Astrocyte (in vitro differentiated cells and primary cell): ENCODE results near the gene CCT4. TPM values are rescaled to one million over a fixed set of nuclear protein-coding genes. Genes with fewer than 3 reads are reported as not detected.
"Not testable (repeated sequence)": the region's sequence is repeated elsewhere in the genome, so short reads cannot be mapped to it uniquely, and the experiment has no call there.

Experiments
- DNase-seq: peaks from one replicate; pipeline ENCODE4 v3.0.0-alpha.2; 2010; ENCODE audit warnings: low read depth
- FAIRE-seq: peaks from 2 replicates; lab custom pipeline; 2011; peaks lifted over from hg19 to GRCh38; lab: Jason Lieb, UNC
- H2AFZ ChIP-seq: 2 replicates; pipeline ENCODE4 v1.6.0; 2012; ENCODE audit warnings: low read depth, low read length, inconsistent platforms
- H3K27ac ChIP-seq: 2 replicates; pipeline ENCODE4 v1.5.1; 2011; ENCODE audit warnings: low read depth, low read length, inconsistent platforms
- H3K27me3 ChIP-seq: 2 replicates; pipeline ENCODE4 v1.6.0; 2011; ENCODE audit warnings: low read length, inconsistent platforms; ENCODE audit not compliant: insufficient read depth
- H3K36me3 ChIP-seq: 2 replicates; pipeline ENCODE4 v1.5.1; 2011; ENCODE audit warnings: low read length, inconsistent platforms; ENCODE audit not compliant: insufficient read depth
- H3K4me1 ChIP-seq: 2 replicates; pipeline ENCODE4 v1.5.1; 2011; ENCODE audit warnings: low read length, inconsistent platforms; ENCODE audit not compliant: insufficient read depth
- H3K4me2 ChIP-seq: 2 replicates; pipeline ENCODE4 v1.6.0; 2012; ENCODE audit warnings: low read length, inconsistent platforms
- H3K4me3 ChIP-seq: 2 replicates; pipeline ENCODE4 v1.5.1; 2011; ENCODE audit warnings: low read depth, mild to moderate bottlenecking, low read length, inconsistent platforms; ENCODE audit not compliant: insufficient read depth
- H3K79me2 ChIP-seq: 2 replicates; pipeline ENCODE4 v1.6.0; 2012; ENCODE audit warnings: mild to moderate bottlenecking, low read length, inconsistent platforms; ENCODE audit not compliant: insufficient read depth
- H3K9ac ChIP-seq: 2 replicates; pipeline ENCODE4 v1.6.0; 2012; ENCODE audit warnings: mild to moderate bottlenecking, low read length, inconsistent platforms
- H3K9me3 ChIP-seq: 2 replicates; pipeline ENCODE4 v1.5.1; 2012; ENCODE audit warnings: low read depth, mild to moderate bottlenecking, low read length, inconsistent platforms; ENCODE audit not compliant: insufficient read depth
- H4K20me1 ChIP-seq: 2 replicates; pipeline ENCODE4 v1.6.0; 2012; ENCODE audit warnings: low read length, inconsistent platforms; ENCODE audit not compliant: insufficient read depth
- H3K27ac Mint-ChIP-seq: one replicate; pipeline ENCODE4 v1.8.0; 2021; ENCODE audit warnings: mild to moderate bottlenecking, mixed read lengths; ENCODE audit not compliant: unreplicated experiment
- H3K27me3 Mint-ChIP-seq: one replicate; pipeline ENCODE4 v1.8.0; 2021; ENCODE audit warnings: low read depth, mixed read lengths; ENCODE audit not compliant: unreplicated experiment
- H3K36me3 Mint-ChIP-seq: one replicate; pipeline ENCODE4 v1.8.0; 2021; ENCODE audit warnings: low read depth, mixed read lengths; ENCODE audit not compliant: unreplicated experiment
- H3K4me1 Mint-ChIP-seq: one replicate; pipeline ENCODE4 v1.8.0; 2021; ENCODE audit warnings: low read depth, mixed read lengths; ENCODE audit not compliant: unreplicated experiment
- H3K4me3 Mint-ChIP-seq: one replicate; pipeline ENCODE4 v1.8.0; 2021; ENCODE audit warnings: mild to moderate bottlenecking, moderate library complexity, mixed read lengths; ENCODE audit not compliant: unreplicated experiment
- H3K9me3 Mint-ChIP-seq: one replicate; pipeline ENCODE4 v1.8.0; 2021; ENCODE audit warnings: mild to moderate bottlenecking, mixed read lengths; ENCODE audit not compliant: unreplicated experiment
- CTCF ChIP-seq: IDR thresholded peaks from 2 replicates; pipeline ENCODE4 v1.5.1; 2011; ENCODE audit warnings: low read depth, mild to moderate bottlenecking, inconsistent platforms, low read length, moderate library complexity; ENCODE audit not compliant: insufficient read depth
- EZH2 ChIP-seq: IDR thresholded peaks from 2 replicates; pipeline ENCODE4 v1.6.1; 2012; ENCODE audit warnings: mild to moderate bottlenecking, low read length, inconsistent platforms; ENCODE audit not compliant: insufficient read depth
- total RNA-seq: library from RNA; stranded (reverse); gene quantifications from 2 replicates; pipeline ENCODE4 v1.2.1, GENCODE V29; 2021

CCT4 gene
- total RNA-seq, 1 donor from 2014 or later = 220 TPM

- no peak overlapping the region for H2AFZ ChIP-seq
- Mint-ChIP-seq H3K4me1 (no peaks in the 10 kb centered on the region), H3K9me3 (no peaks in the 10 kb centered on the region), H3K4me3 (no peak overlapping the region), H3K27me3 (no peaks in the 10 kb centered on the region), H3K36me3 (no peaks in the 10 kb centered on the region), H3K27ac (no peak overlapping the region)
- H3K4me2 ChIP-seq = no peak overlapping the region
- no peak for DNase-seq
- TF ChIP-seq CTCF = no peak
- no peak for TF ChIP-seq EZH2
- FAIRE-seq = no peak
- no peaks in the 10 kb centered on the region for H3K4me1 ChIP-seq
- H3K9ac ChIP-seq = no peak overlapping the region
- no peaks in the 10 kb centered on the region for H3K9me3 ChIP-seq
- H3K27me3 ChIP-seq = no peaks in the 10 kb centered on the region
- peaks cover 62% of the 10 kb centered on the region for H3K79me2 ChIP-seq
- H3K27ac ChIP-seq = no peak overlapping the region
- no peak overlapping the region for H3K4me3 ChIP-seq
- H4K20me1 ChIP-seq = peaks cover 43% of the 10 kb centered on the region
- H3K36me3 ChIP-seq = peaks cover 76% of the 10 kb centered on the region
These were observed 9.7 kb downstream of the CCT4 start for GRCh38 chr2:61878761-61879160.

- Mint-ChIP-seq H3K27me3 (no peaks in the 10 kb centered on the region), H3K9me3 (no peaks in the 10 kb centered on the region), H3K27ac (no peak overlapping the region), H3K4me3 (no peak overlapping the region), H3K36me3 (peaks cover 3% of the 10 kb centered on the region), H3K4me1 (no peaks in the 10 kb centered on the region)
- peaks cover 58% of the 10 kb centered on the region for H3K79me2 ChIP-seq
- H3K4me2 ChIP-seq = no peak overlapping the region
- H3K27ac ChIP-seq = no peak overlapping the region
- no peak overlapping the region for H3K4me3 ChIP-seq
- TF ChIP-seq EZH2 (no peak), CTCF (no peak)
- DNase-seq (no peak), FAIRE-seq (no peak)
- H3K27me3 ChIP-seq = no peaks in the 10 kb centered on the region
- H3K4me1 ChIP-seq = no peaks in the 10 kb centered on the region
- peaks cover 73% of the 10 kb centered on the region for H3K36me3 ChIP-seq
- no peak overlapping the region for H2AFZ ChIP-seq
- H4K20me1 ChIP-seq = peaks cover 34% of the 10 kb centered on the region
- no peaks in the 10 kb centered on the region for H3K9me3 ChIP-seq
- no peak overlapping the region for H3K9ac ChIP-seq
These were observed 10.7 kb downstream of the CCT4 start for GRCh38 chr2:61877571-61878245.

GRCh38 chr2:61876400-61876799, 12.1 kb downstream of the CCT4 start:
- Histone ChIP-seq H3K27ac (no peak overlapping the region), H3K9ac (no peak overlapping the region), H3K79me2 (peaks cover 49% of the 10 kb centered on the region), H4K20me1 (peaks cover 40% of the 10 kb centered on the region), H3K4me1 (no peaks in the 10 kb centered on the region), H3K36me3 (peaks cover 73% of the 10 kb centered on the region), H2AFZ (no peak overlapping the region), H3K4me3 (no peak overlapping the region), H3K4me2 (no peak overlapping the region), H3K9me3 (no peaks in the 10 kb centered on the region), H3K27me3 (no peaks in the 10 kb centered on the region)
- Mint-ChIP-seq H3K4me1 (no peaks in the 10 kb centered on the region), H3K27ac (no peak overlapping the region), H3K36me3 (peaks cover 4% of the 10 kb centered on the region), H3K27me3 (no peaks in the 10 kb centered on the region), H3K4me3 (no peak overlapping the region), H3K9me3 (no peaks in the 10 kb centered on the region)
- FAIRE-seq (no peak), DNase-seq (no peak)
- no peak for TF ChIP-seq EZH2

GRCh38 chr2:61866482-61867089, 21.9 kb downstream of the CCT4 start:
- H3K36me3 Mint-ChIP-seq = peaks cover 34% of the 10 kb centered on the region
- H3K4me1 Mint-ChIP-seq, H3K4me3 Mint-ChIP-seq, H3K9ac ChIP-seq, FAIRE-seq, H3K9me3 Mint-ChIP-seq, H3K4me2 ChIP-seq, H3K79me2 ChIP-seq, H3K4me3 ChIP-seq, H3K27me3 Mint-ChIP-seq, H3K27ac ChIP-seq, H2AFZ ChIP-seq, H3K27me3 ChIP-seq, DNase-seq, H3K4me1 ChIP-seq, H3K9me3 ChIP-seq, H3K27ac Mint-ChIP-seq: not testable (repeated sequence)
- Histone ChIP-seq H3K36me3 (peaks cover 44% of the 10 kb centered on the region), H4K20me1 (peaks cover 15% of the 10 kb centered on the region)
